GM21515 (cell line): ENCODE results near the gene GARRE1.
"Not testable (repeated sequence)": the region's sequence is repeated elsewhere in the genome, so short reads cannot be mapped to it uniquely, and the experiment has no call there.

Source experiments
- ATAC-seq: cut with Tn5 transposase; IDR thresholded peaks from one replicate; pipeline ENCODE4 v1.9.1; 2021; ENCODE audit not compliant: unreplicated experiment

GARRE1 gene

GRCh38 chr19:34229721-34230120 is 24.6 kb upstream of the GARRE1 start:
- no peak for ATAC-seq

- ATAC-seq = no peak
Measured at GRCh38 chr19:34230820-34231219, 23.5 kb upstream of the GARRE1 start.

GRCh38 chr19:34231439-34231838 is 22.9 kb upstream of the GARRE1 start:
- no peak for ATAC-seq

GRCh38 chr19:34232566-34233481 is 21.5 kb upstream of the GARRE1 start:
- ATAC-seq = no peak

GRCh38 chr19:34235425-34235940 is 18.9 kb upstream of the GARRE1 start:
- ATAC-seq = no peak

GRCh38 chr19:34236035-34236987 is 18.0 kb upstream of the GARRE1 start:
- no peak for ATAC-seq

GRCh38 chr19:34237283-34237682 is 17.1 kb upstream of the GARRE1 start:
- no peak for ATAC-seq

GRCh38 chr19:34237939-34238338 is 16.4 kb upstream of the GARRE1 start:
- no peak for ATAC-seq

GRCh38 chr19:34241513-34242337 is 12.6 kb upstream of the GARRE1 start:
- no peak for ATAC-seq

- not testable (repeated sequence) for ATAC-seq
Measured at GRCh38 chr19:34243138-34243875, 11.0 kb upstream of the GARRE1 start.

GRCh38 chr19:34243876-34244578 is 10.3 kb upstream of the GARRE1 start:
- ATAC-seq = no peak

GRCh38 chr19:34244611-34245299 is 9.6 kb upstream of the GARRE1 start:
- no peak for ATAC-seq

GRCh38 chr19:34246340-34246739 is 8.0 kb upstream of the GARRE1 start:
- ATAC-seq = no peak

- no peak for ATAC-seq
Measured at GRCh38 chr19:34248941-34249340, 5.4 kb upstream of the GARRE1 start.

- not testable (repeated sequence) for ATAC-seq
Measured at GRCh38 chr19:34253167-34253566, 1.2 kb upstream of the GARRE1 start.

GRCh38 chr19:34253681-34254045 is 691 bp upstream of the GARRE1 start:
- ATAC-seq = not testable (repeated sequence)

GRCh38 chr19:34254698-34255432 is 511 bp downstream of the GARRE1 start:
- ATAC-seq = peak; percentile 58

GRCh38 chr19:34255546-34255945 is 1.2 kb downstream of the GARRE1 start:
- ATAC-seq = no peak
